Activated CD8-positive, alpha-beta T cell treated with anti-CD3 and anti-CD28 coated beads for 36 hours (primary cell): Measurements from ENCODE around the gene CHMP5. TPM values are rescaled to one million over a fixed set of nuclear protein-coding genes. Genes with fewer than 3 reads are reported as not detected.
A peak's percentile ranks its signal among the peaks of the same experiment; 100 is the strongest.

Experiments
- ATAC-seq: fragments of 200-7000 bp; cut with Tn5 transposase; one replicate; pipeline ENCODE4 v1.10.0; 2021; ENCODE audit warnings: mild to moderate bottlenecking, moderate library complexity
- CTCF ChIA-PET: fragments of 350-600 bp; sonication (Branson Sonifier 250); formaldehyde crosslinking; loops from one replicate; lab custom pipeline; 2021; ENCODE audit warnings: antibody characterized with exemption; lab: Charles Lee
- POLR2A ChIA-PET: fragments of 350-600 bp; sonication (Branson Sonifier 250); formaldehyde crosslinking; loops from one replicate; lab custom pipeline; 2021; ENCODE audit warnings: antibody characterized with exemption; lab: Charles Lee
- DNase-seq: peaks from one replicate; pipeline ENCODE4 v3.0.0-alpha.2; 2020
- H3K27ac Mint-ChIP-seq: one replicate; pipeline ENCODE4 v1.8.0; 2021; ENCODE audit warnings: mild to moderate bottlenecking, mixed read lengths
- H3K27me3 Mint-ChIP-seq: one replicate; pipeline ENCODE4 v1.8.0; 2021; ENCODE audit warnings: mixed read lengths
- H3K36me3 Mint-ChIP-seq: one replicate; pipeline ENCODE4 v1.8.0; 2021; ENCODE audit warnings: low read depth, mixed read lengths
- H3K4me1 Mint-ChIP-seq: one replicate; pipeline ENCODE4 v1.8.0; 2021; ENCODE audit warnings: low read depth, mixed read lengths
- H3K4me3 Mint-ChIP-seq: one replicate; pipeline ENCODE4 v1.8.0; 2021; ENCODE audit warnings: mild to moderate bottlenecking, moderate library complexity, mixed read lengths
- H3K9me3 Mint-ChIP-seq: one replicate; pipeline ENCODE4 v1.8.0; 2021; ENCODE audit warnings: mixed read lengths
- intact Hi-C: fragments of 100-400 bp; cut with micrococcal nuclease; formaldehyde crosslinking; loops from one replicate; pipeline ENCODE4 v1.10.0; 2022
- total RNA-seq, 2 experiments: library from RNA; stranded (reverse); gene quantifications; one replicate each; pipeline ENCODE4 v1.2.3, GENCODE V29; 2021
- TF ChIP-seq, protein P1 (sequence below): fragments of 200-600 bp; IDR thresholded peaks from one replicate; pipeline ENCODE4 v1.8.0; 2022; ENCODE audit warnings: antibody characterized with exemption, mild to moderate bottlenecking

Gene CHMP5
- total RNA-seq, 2 experiments from 2014 or later: 64.6 to 74.2 TPM

- H3K36me3 Mint-ChIP-seq: peaks cover 49% of the 10 kb centered on the region
- ATAC-seq (no peak), DNase-seq (no peak)
- no peak overlapping the region for H3K27ac Mint-ChIP-seq
- no peaks in the 10 kb centered on the region for H3K9me3 Mint-ChIP-seq
- H3K4me3 Mint-ChIP-seq: no peak overlapping the region
- TF ChIP-seq, protein P1, sequence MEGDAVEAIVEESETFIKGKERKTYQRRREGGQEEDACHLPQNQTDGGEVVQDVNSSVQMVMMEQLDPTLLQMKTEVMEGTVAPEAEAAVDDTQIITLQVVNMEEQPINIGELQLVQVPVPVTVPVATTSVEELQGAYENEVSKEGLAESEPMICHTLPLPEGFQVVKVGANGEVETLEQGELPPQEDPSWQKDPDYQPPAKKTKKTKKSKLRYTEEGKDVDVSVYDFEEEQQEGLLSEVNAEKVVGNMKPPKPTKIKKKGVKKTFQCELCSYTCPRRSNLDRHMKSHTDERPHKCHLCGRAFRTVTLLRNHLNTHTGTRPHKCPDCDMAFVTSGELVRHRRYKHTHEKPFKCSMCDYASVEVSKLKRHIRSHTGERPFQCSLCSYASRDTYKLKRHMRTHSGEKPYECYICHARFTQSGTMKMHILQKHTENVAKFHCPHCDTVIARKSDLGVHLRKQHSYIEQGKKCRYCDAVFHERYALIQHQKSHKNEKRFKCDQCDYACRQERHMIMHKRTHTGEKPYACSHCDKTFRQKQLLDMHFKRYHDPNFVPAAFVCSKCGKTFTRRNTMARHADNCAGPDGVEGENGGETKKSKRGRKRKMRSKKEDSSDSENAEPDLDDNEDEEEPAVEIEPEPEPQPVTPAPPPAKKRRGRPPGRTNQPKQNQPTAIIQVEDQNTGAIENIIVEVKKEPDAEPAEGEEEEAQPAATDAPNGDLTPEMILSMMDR: no peak
- intact Hi-C loops: no loop called here
- CTCF ChIA-PET: interaction anchor here (1.2 to 2.4 kb wide), 3 partner anchors 8 to 179 kb away, joined by 4 to 8 read pairs (median 5); no protein-coding TSS in a partner anchor
- POLR2A ChIA-PET: interaction anchor here (1.2 kb wide), 1 partner anchor 9 kb away, joined by 3 read pairs; no protein-coding TSS in a partner anchor
- peaks cover 8% of the 10 kb centered on the region for H3K4me1 Mint-ChIP-seq
- no peaks in the 10 kb centered on the region for H3K27me3 Mint-ChIP-seq
Measured at GRCh38 chr9:33273972-33274328, 9.1 kb downstream of the CHMP5 start.

- Mint-ChIP-seq H3K4me1 (peaks cover 11% of the 10 kb centered on the region), H3K36me3 (peaks cover 34% of the 10 kb centered on the region), H3K27ac (no peak overlapping the region), H3K4me3 (no peak overlapping the region), H3K9me3 (no peaks in the 10 kb centered on the region), H3K27me3 (no peaks in the 10 kb centered on the region)
- TF ChIP-seq, protein P1: no peak
- ChIA-PET CTCF (interaction anchor here (3.4 kb wide), 1 partner anchor 10 kb away, joined by 14 read pairs; no protein-coding TSS in a partner anchor), POLR2A (no interaction called here)
- intact Hi-C loops: no loop called here
- DNase-seq: no peak
- ATAC-seq: peak; percentile 53
Measured at GRCh38 chr9:33277484-33277883, 12.6 kb downstream of the CHMP5 start.

DNA sequence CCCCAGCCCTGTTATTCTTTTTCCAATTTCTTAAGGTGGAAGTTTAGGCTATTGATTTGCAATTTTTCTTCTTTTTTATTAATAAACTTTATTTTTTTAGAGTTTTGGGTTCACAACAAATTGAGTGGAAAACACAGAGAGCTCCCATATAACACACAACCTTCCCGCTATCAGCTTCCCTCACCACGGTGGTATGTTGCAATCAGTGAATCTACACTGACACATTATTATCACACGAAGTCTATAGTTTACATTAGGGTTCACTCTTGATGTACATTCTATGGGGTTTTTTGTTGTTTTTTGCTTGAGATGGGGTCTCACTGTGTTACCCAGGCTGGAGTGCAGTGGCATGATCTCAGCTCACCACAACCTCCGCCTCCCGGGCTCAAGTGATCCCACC is 20.7 kb downstream of the CHMP5 start:
- no peaks in the 10 kb centered on the region for H3K9me3 Mint-ChIP-seq
- H3K27me3 Mint-ChIP-seq: no peaks in the 10 kb centered on the region
- peaks cover under 1% of the 10 kb centered on the region for H3K36me3 Mint-ChIP-seq
- ChIA-PET POLR2A (interaction anchor here (0.6 to 1.3 kb wide), 3 partner anchors 21 to 145 kb away, joined by 3 to 5 read pairs (median 3); partner anchors contain the start of genes BAG1 and CHMP5), CTCF (interaction anchor here (0.9 to 1.2 kb wide), 2 partner anchors 89 to 181 kb away, joined by 3 to 4 read pairs; no protein-coding TSS in a partner anchor)
- DNase-seq (no peak), ATAC-seq (no peak)
- intact Hi-C loops: no loop called here
- no peak overlapping the region for H3K27ac Mint-ChIP-seq
- peaks cover 14% of the 10 kb centered on the region for H3K4me1 Mint-ChIP-seq
- H3K4me3 Mint-ChIP-seq: no peak overlapping the region
- TF ChIP-seq, protein P1: no peak

- Mint-ChIP-seq H3K9me3 (no peaks in the 10 kb centered on the region), H3K4me3 (no peak overlapping the region), H3K4me1 (peaks cover 20% of the 10 kb centered on the region), H3K36me3 (peaks cover 10% of the 10 kb centered on the region), H3K27ac (peak overlapping the region; percentile 46), H3K27me3 (no peaks in the 10 kb centered on the region)
- POLR2A ChIA-PET: no interaction called here
- TF ChIP-seq, protein P1: peak; percentile 80
- CTCF ChIA-PET: interaction anchor here (0.7 to 2.1 kb wide), 26 partner anchors 9 to 434 kb away, joined by 3 to 23 read pairs (median 4); no protein-coding TSS in a partner anchor
- DNase-seq (peak; percentile 58), ATAC-seq (no peak)
- intact Hi-C loops: no loop called here
Measured at GRCh38 chr9:33287087-33287490, 22.2 kb downstream of the CHMP5 start.

DNA sequence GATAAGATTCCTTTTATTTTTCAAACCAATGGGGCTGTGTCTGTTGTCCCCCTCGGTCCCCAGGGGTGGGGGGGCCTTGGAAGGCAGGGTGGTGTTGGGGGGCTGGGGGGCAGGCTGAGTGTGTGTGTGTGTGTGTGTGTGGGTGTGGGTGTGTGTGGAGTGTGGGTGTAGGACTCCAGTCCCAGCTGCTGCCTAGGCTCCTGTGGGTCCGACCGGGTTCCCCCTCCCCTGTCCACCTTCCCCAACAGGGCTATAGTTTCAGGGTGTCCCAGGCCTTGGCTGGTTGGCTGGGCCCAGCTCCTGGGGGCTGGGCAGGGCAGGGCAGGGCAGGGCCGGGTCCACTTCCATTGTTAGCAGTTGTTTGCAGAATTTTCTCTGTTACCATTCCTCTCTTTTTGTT is 23.4 kb downstream of the CHMP5 start:
- intact Hi-C loops: no loop called here
- TF ChIP-seq, protein P1: no peak
- Mint-ChIP-seq H3K4me1 (peaks cover 32% of the 10 kb centered on the region), H3K27ac (peak overlapping the region; percentile 99), H3K9me3 (no peaks in the 10 kb centered on the region), H3K4me3 (no peak overlapping the region), H3K27me3 (no peaks in the 10 kb centered on the region), H3K36me3 (peaks cover 21% of the 10 kb centered on the region)
- CTCF ChIA-PET: interaction anchor here (1.0 to 2.1 kb wide), 4 partner anchors 9 to 127 kb away, joined by 3 to 23 read pairs (median 8); no protein-coding TSS in a partner anchor
- POLR2A ChIA-PET: no interaction called here
- ATAC-seq (no peak), DNase-seq (no peak)
